ENCODE measurements around the gene TEF.
A peak's percentile ranks its signal among the peaks of the same experiment; 100 is the strongest.
"Not testable (repeated sequence)": the region's sequence is repeated elsewhere in the genome, so short reads cannot be mapped to it uniquely, and the experiment has no call there.

TEF gene

DNA sequence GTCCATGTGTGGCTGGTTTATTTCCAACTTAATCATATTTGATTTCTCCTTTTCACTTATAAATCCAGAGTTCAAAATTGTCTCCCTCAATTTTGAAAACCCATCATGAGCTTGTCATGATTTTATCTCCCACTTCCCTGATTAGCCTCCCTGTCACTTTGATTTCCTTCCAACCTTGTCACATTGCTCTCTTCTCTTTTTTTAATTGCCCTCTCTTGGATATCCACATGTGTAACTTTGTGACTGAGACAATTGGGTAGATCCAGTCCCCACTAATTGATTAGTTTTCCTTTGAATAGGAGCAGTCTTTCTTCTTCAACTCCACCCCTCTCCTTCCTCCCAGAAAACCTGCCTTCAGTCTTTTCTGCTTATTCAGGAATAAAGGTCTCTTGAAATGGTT, 2.4 kb downstream of the TEF start:
- no peak for DNase-seq

DNA sequence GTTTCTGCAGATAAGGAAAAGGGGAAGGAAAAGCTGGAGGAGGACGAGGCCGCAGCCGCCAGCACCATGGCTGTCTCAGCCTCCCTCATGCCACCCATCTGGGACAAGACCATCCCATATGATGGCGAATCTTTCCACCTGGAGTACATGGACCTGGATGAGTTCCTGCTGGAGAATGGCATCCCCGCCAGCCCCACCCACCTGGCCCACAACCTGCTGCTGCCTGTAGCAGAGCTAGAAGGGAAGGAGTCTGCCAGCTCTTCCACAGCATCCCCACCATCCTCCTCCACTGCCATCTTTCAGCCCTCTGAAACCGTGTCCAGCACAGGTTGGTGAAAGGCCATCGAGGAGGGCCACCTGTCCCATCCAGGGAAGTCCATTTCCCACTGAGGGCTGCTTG, 5.6 kb downstream of the TEF start:
- DNase-seq = no peak

DNA sequence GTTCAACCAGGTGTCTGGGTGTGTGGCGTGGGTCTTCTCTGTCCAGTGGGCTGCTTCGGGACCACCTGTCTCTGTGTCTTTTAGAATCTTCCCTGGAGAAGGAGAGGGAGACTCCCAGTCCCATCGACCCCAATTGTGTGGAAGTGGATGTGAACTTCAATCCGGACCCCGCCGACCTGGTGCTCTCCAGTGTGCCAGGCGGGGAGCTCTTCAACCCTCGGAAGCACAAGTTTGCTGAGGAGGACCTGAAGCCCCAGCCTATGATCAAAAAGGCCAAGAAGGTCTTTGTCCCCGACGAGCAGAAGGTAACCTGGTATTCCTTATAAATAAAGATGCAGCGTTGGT, 12.2 kb downstream of the TEF start:
- no peak for DNase-seq

DNA sequence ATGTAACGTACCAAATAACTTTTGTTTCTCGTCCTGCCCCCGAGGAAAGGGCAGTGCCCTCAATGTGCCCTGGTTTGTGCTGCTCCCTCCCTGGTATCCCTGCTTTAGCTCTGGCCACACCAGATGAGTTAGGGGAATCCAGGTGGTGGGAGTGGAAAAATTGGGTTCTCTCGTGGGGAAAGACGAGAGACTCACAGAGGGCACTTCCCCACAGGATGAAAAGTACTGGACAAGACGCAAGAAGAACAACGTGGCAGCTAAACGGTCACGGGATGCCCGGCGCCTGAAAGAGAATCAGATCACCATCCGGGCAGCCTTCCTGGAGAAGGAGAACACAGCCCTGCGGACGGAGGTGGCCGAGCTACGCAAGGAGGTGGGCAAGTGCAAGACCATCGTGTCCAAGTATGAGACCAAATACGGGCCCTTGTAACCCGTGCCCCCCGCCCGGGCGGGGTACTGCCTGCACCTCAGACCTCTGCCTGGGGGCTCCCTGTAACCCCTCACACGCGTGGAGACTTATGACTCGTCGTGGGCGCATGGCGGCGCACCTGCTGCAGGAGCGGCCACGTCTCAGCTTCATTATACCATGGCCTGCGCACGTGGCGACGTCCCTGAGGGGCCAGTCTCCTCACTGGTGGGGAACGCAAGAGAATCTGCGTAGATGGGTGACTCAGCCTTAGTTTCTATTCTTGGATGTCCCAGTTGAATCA, 13.9 kb downstream of the TEF start:
- no peak for DNase-seq

DNA sequence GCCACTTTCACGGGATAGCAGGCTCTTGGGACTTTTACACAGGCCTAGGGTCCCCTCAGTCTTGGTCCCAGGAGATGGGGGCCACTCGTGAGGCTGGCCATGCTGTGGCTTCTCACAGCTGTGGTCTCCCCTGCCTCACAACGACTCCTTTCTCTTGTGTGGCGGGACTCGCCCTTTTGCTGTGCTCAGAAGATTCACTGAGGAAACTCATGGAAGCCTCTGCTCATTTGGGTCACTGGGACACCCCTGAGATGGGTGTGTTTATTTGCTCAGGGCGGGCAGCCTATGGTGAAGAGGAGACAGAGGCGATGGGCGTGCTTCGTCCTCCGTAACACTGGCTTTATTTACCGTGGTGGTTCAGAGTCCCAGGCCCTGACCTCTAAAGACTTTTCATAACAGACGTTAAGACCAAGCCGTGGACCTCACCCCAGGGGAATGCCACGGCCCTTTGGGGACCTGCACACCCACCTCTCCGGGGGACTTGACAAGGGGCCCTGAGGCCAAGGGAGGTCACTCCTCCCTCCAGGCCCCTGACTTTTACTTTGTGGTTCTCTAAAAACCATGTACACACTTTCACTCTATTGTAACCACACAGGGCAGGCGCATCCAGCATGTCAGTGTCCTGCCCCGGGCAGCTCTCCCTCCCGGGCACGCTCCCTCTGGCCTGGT, 15.5 kb downstream of the TEF start:
- DNase-seq = no peak

DNA sequence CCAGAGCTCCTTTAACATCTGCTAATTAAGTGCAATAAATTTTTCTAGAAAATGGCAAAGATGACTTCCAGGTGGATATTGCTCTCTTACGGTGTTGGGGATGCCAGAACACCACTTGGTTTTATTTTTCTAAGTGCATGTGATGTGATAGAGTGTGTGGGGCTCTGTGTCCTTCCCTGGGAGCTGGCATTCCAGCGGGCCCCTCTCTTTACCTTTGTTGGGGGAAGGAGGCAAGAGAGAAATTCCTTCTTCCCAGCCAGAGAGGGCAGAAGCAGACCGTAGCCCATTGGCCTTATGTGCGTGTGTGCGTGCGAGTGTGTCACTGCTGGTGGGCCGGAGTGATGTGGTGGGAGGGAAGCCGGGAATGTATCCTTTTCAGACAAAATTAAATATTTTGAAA, 17.2 kb downstream of the TEF start:
- DNase-seq = no peak

DNA sequence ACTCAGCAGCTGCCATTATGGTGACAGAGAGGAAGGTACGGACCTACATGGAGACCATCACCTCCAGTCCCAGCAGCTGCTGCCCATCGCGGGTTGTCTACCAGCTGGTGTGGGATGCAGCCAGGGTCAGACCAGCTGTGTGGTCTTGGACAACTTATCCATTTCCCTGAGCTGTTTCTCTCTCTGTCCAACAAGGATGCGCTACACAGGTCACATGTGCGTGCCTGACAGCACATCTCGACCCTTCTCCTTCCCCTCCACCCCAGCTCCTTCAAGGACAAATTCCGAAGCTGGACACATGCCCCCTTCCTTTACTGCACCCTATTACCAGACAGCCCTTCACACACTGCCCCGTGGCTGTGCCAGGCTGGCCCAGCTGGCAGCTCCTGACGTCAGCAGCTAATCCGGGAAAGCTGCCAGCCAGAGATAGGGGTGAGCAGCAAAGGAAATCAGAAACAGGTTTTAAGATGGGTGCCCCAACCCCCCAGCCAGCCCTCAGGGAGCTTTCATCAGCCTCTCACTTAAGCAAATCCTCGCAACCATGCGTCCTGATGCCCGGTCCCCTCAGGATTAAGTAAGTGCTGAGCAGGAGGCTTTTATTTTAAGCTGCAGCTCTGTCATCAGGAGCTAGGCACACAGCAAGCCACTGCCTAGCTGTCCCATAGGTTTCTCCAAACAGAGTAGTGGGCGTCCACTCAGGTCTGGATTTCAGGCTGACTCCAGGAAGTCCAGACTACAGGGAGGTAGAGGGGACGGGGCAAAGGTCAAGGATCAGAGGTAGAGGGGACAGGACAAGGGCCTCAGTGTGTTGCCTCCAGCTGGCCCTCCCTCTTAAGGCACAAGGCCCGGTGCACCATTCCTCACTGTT, 20.3 kb downstream of the TEF start:
- DNase-seq = no peak

DNA sequence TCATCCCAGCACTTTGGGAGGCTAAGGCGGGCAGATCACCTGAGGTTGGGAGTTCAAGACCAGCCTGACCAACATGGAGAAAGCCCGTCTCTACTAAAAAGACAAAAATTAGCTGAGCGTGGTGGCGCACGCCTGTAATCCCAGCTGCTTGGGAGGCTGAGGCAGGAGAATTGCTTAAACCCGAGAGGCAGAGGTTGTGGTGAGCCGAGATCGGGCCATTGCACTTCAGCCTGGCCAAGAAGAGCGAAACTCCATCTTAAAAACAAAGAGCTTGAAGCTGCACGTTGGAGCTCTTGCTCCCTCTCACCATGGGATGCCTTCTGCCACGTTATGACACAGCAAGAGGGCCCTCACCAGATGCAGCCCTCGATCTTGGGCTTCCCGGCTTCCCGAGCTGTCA, 21.1 kb downstream of the TEF start:
- not testable (repeated sequence) for DNase-seq

DNA sequence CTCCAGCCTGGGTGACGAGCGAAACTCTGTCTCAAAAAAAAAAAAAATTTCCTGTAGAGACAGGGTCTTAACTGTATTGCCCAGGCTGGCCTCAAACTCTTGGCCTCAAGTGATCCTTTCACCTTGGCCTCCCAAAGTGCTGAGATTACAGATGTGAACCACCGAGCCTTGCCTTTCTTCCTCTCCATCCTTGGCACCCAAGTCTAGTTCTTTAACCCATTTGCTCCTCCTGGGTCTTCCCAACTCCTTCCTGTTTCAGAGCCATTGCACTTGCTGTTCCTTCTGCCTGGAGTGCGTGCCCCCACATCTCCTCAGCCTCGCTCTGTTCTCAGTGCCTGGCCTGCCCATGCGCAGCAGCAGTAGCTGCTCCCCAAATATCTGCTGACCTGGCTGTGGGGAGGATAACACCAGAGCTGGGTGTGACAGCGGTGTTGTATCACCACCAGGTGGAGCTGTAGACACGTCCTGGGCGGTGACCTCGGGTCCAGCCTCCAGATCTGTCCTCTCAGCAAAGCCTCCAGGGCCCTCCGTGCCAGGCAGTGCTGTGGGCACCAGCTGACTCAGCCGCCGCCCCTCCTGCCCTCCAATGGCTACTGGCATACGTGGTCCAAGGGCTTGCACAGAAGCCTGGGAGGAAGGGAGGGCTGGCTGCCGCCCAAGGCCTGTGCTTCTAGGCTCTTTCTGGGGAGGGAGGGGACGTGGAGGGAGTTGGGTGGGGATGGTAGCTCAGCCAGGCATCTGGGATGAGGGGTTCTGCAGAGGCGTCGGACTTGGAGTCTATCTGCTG, 22.0 kb downstream of the TEF start:
- peak; percentile 86 for DNase-seq

DNA sequence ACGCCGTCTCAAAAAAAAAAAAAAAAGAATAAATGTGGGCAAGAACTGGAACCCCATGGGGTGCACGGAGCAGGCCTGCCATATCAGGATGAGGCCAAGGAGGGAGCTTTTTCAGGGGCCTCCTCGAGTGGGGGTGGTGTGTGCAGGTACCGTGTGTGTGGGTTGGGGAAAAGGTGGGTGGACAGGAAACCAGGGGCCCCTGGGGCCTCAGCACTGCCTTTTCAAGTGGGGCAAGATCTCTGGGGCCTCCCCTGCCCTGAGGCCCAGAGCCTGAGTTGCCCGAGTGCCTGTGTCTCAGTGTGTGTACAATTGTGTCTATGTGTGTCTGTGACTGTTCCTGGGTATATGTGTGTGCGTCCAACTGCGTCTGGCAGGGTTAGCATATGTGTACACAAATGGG, 23.8 kb downstream of the TEF start:
- no peak for DNase-seq

DNA sequence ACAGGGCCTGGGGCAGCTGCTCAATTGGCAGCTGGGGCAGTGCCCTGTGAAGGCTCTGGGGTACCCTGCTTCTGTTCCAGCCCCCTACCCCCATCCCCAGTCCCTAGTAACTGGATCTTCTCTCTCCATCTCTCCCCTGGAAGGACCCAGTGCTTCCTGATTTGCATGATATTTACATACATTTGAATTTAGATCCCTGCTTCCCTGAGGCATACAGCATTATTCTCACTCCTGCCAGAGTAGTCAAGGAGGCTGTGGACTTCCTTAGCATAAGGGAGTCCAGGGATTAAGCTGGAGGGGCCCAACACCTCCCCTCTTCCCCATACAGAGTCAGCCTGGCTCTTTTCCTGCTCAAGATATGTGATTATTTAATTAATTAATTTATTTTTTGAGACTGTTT, 24.7 kb downstream of the TEF start:
- no peak for DNase-seq

DNA sequence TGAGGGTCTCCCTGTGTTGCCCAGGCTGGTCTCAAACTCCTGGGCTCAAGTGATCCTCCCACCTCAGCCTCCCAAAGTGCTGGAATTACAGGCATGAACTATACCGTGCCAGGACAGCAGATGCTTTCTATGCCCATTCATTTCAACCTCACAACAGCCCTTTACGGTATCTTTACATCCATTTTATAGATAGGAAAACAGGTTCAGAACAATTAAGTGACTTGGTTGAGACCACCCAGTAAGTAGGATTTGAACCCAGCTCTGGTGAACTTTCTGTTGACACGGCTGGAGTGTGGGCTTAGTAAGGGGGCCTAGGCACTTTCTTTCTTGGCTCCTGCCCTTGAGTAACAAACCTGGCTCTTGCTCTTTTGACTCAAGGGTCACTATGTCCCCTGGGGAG, 25.7 kb downstream of the TEF start:
- no peak for DNase-seq

DNA sequence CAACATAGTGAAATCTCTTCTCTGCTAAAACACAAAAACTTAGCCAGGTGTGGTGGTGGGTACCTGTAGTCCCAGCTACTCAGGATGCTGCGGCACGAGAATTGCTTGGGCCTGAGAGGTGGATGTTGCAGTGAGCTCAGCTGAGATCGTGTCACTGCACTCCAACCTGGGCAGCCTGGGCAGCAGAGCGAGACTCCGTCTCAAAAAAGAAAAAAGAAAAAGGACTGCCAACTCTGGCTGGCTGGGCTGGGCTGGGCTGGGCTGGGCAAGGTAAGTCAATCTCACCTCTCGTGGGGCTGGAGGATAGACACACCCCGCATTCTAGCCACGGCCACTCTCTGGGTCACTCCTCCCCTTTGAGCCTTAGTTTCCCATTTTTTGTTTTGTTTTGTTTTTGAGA, 26.9 kb downstream of the TEF start:
- DNase-seq = no peak

DNA sequence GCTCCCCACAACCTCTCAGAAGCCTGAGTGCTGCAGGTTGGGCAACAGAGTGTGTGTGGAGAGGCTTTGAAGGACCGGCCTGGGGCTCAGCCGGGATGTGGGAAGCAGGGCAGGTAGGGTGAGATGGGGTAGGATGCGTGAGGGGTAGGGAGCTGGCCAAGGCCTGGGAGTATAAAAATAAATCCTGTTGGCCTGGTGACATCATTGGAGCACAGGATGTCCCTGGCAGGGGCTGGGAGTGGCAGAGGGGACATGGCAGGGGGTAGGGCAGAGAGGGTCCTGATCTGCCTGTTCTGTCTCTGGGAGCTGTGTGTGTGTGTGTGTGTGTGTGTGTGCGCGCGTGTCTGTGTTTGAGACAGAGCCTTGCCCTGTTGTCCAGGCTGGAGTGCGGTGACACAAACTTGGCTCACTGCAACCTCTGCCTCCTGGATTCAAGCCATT, 28.6 kb downstream of the TEF start:
- no peak for DNase-seq

DNA sequence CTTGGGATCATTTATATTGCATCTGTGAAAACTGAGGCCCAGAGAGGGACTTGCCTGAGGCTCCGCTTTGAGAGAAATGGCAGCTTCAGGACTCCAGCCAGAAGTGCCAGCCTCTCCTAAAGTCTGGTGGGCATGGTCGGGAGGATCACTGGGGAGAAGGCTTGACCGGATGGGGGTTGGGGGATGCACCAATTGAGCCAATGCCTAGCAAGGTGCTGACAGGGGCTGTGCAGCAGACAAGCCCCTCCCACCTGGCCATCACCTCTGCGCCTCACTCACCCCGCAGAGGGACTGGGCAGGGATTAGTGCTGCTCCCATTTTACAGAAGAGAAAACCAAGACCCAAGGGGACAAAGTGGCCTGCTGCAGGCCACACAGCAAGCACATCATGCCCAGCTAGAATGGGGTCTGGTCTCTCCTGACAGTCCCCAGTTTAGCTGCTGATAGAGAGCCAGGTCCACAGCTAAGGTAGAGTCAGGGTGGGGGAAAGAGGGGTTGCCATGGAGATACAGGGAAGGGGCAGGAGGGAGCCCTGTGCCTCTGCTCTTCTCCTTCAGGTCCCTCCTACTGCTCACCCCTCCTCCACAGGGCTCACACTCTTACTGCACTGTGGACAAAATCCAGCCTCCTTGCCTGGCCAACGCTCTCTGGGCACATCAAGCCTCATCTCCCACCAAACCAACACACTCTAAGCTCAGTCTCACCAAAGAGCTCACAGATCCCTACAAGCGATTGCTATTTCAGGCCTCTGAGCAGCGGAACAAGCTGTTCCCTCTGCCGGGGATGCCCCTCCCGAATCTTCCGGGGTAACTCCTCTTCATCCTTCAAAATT, 29.5 kb downstream of the TEF start:
- no peak for DNase-seq

DNA sequence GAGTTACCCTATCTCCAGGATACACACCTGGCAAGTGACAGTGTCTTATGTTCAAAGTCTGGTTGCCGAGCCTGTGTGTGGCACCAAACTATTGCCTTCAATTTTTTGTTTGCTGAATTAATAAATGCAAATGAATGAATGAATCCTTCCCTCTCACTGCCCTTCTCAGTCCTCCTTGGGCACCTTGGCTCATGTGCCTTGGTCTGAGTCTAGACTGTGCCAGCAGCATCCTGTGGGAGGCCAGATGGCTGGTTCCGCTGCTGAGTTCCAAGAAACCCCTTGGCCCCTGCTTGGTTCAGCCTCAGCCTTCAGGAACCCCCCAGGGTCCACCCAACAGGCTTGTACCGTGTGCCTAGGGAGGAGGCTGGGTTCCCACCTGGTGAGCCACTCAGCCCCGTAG, 33.8 kb downstream of the TEF start:
- DNase-seq = no peak

DNA sequence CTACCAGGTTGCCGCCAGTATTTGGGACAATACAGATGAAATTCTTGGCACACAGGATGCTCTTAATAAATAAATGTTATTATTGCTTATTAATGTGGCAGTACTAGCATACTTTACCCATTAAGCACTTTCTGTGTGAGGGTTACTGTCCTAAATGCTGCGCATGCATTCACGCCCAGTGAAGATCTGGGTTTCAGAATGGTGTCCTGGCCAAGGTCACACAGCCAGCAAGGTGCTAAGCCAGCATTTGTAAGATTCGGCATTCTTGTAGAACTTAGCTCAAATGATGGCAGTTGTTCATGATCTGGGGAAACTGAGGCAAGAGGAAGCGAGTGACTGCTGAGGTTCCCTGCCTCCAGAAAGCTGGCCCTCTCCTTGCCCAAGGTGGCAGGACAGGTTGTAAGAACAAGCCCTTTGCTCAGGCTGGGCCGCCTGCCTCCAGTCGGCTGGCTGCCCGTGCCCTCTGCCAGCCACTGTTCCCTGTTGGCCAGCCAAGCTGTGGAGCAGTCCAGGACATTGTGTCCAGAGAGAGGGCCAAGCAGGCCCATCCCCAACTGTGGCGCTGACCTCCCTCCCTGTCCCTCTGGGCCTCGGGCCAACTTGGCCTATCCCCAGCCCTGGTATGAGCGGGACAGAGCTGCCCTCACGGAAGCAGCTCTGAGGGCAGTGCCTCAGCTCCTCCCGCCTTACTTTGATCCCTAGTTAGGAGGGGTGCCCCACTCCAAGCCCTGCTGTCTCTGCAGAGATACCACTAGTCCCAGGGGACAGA, 36.1 kb downstream of the TEF start:
- no peak for DNase-seq

DNA sequence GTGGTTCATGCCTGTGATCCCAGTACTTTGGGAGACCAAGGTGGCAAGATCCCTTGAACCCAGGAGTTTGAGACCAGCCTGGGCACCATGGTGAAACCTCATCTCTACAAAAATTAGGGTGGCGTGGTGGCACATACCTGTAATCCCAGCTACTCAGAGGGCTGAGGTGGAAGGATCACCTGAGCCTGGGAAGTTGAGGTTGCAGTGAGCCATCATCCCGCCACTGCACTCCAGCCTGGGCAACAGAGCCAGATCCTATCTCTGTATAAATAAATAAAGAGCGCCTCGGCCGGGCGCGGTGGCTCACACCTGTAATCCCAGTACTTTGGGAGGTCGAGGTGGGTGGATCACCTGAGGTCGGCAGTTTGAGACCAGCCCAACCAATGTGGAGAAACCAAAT, 37.0 kb downstream of the TEF start:
- no peak for DNase-seq

DNA sequence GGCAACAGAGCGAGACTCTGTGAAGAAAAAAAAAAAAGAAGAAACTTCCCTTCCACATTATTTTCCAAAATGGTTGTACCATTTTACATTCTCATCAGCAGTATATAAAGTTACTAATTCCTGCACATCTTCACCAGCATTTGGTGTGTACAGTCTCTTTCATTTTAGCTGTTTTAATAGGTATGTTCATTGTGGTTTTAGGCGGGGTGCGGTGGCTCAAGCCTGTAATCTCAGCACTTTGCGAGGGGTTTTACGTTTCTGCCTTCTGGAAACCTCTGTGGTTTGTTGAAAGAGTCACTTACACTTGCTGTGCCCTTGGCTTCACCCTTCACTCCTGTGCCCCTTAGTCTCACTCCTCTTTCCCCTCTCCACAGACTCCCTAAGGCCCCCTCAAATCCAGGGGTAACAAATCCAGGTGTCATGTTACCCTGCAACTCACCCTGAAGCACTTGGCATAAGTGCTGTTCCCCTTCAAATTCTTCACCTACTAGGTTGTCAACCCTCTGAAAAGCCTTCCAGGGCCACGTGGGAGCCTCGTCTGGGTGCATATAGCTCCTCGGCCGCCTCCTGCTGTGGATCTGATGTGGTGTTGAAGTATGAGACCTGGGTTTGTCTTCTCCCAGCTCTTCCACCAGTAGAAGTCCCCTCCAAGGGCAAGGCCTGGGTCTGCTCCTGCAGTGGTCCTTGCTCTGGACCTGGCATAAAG, 44.1 kb downstream of the TEF start:
- DNase-seq = no peak

DNA sequence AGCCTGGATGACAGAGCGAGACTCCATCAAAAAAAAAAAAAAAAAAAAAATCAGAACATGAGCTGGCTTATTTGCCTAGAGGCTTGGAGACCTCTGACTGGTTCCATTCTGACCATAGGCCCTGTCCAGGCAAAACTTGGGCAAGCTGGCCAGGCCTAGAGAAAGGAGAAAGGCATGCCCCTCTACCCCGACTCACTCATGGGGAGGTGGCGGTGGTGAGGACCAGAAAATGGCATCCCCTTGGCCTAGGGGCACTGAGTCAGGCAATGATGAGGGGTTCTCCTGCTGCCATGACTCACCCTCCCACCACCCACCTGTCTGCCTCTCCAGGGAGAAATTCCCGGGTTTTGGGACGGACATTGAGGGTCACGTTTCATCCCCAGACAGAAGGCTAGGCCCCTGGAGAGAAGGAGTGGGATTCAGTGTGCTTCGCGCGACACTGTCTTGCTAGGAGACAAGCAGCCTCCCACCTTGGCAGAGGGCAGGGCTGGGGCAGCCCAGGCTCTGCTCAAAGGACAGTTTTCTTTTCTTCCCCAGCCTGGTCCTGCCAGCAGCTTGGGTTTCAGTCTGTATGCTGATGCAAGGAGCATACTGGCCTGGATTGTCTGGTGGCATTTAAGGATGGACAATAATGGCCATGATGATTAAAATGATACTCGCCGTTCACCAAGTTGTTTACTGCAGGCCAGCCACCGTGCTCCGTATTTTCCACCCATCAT, 47.6 kb downstream of the TEF start:
- no peak for DNase-seq

All from inflammatory macrophage treated with lipopolysaccharide for 4 hours (primary cell).